Stimulated activated CD8-positive, alpha-beta memory T cell treated with anti-CD3 and anti-CD28 coated beads, Interleukin-2, amount 100 ng/mL, for 48 hours (primary cell): ENCODE results near the gene GBP4.

Experiments
- DNase-seq, 2 donors: peaks; one replicate each; pipeline ENCODE4 v3.0.0-alpha.2; 2020; ENCODE audit warnings: low read depth in 2 of 2

Gene GBP4

GRCh38 chr1:89170170-89171066, 28.3 kb downstream of the GBP4 start:
- no peak for DNase-seq

DNA sequence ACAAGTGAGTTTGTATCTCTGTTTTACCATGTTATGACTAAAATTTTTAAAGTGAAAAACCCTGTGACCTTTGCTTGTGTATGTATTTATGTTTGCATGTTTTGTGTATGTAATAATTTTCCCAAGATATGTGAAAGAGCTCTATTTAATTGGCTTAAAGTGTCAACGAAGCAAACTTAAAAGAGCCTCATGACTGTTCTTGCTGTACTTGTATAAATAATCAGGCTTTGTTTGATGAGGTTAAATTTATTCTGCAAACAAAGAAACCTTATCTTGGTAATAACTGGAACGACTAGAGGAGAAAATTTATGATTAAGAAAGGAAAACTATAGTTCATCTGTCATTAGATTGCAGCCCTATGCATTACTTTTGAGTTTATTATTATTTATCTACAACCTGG, 29.6 kb downstream of the GBP4 start:
- DNase-seq: no peak

GRCh38 chr1:89167590-89168230, 31.0 kb downstream of the GBP4 start:
- DNase-seq: no peak

GRCh38 chr1:89166705-89167104, 32.0 kb downstream of the GBP4 start:
- DNase-seq: no peak

DNA sequence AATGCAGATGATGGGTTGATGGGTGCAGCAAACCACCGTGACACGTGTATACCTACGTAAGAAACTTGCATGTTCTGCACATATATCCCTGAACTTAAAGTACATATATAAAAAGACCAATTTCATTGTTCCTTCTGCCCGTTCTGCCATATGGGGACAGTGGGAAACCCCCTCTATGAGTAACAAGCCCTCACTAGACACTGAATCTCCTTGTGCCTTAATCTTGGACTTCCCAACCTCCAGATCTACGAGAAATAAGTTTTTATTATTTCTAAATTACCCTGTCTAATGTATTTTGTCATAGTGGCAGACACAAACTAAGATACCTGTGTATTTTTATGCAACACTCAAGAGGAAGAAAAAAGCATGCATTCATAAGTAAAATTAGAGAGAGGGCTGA, 32.9 kb downstream of the GBP4 start:
- DNase-seq: no peak

DNA sequence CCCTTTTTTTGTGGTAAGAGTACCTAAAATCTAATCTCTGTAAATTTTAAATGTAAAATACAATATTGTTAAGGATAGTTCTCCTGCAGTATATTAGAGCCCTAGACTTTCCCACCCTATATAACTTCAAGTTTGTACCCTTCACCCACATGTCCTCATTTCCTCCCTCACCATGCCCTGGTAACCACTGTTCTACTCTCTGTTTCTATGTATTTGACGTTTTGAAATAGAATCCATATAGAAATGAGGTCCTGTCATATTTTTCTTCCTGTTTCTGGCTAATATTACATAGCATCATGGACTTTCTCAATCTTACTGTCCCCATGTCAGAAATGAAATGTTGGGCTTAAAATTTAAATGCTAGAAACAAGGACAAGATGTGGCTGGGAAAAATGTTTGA, 47.7 kb downstream of the GBP4 start:
- no peak for DNase-seq

DNA sequence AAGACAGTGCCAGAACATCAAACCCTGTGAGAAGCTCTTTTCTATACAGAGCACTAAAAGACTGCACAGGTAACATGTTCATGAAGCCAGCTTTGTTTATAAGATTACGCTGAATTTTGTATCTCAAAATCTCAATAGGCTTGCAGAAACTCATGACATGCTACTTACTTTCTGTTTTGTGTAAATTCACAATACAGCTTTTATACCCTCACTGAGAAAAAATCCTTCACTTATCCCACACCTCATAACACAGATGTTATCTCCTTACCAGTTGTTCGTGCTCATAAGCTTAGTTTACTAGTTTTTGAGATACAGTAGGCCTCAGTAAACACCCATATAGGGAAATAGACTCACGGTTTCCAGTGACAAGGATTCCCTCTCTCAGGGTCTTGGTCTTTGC, 48.8 kb downstream of the GBP4 start:
- DNase-seq: no peak

DNA sequence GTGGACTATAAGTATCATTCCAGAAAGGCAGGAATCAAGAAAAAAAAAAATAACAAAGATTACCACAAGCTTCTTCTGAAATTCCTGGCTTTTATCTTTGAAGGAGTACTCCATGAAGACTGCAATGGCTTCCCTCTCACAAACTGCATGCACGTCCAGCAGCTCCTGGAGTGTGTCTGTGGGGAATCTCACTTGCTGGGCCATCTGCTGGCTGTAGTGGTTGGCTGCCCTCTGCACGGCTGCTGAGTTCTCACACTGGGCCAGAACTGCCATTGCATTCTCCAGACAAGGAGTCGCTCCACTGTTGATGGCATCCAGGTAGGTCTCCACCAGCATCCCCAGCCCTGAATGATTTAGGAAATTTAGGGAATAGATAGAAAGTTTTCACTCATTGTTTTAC, 49.5 kb downstream of the GBP4 start:
- no peak for DNase-seq

- DNase-seq: no peak
Measured at GRCh38 chr1:89147678-89148658, 50.8 kb downstream of the GBP4 start.

GRCh38 chr1:89146721-89147120, 52.0 kb downstream of the GBP4 start:
- DNase-seq: no peak

GRCh38 chr1:89143484-89143883, 55.3 kb downstream of the GBP4 start:
- no peak for DNase-seq

- no peak for DNase-seq
Measured at GRCh38 chr1:89142160-89142559, 56.6 kb downstream of the GBP4 start.

DNA sequence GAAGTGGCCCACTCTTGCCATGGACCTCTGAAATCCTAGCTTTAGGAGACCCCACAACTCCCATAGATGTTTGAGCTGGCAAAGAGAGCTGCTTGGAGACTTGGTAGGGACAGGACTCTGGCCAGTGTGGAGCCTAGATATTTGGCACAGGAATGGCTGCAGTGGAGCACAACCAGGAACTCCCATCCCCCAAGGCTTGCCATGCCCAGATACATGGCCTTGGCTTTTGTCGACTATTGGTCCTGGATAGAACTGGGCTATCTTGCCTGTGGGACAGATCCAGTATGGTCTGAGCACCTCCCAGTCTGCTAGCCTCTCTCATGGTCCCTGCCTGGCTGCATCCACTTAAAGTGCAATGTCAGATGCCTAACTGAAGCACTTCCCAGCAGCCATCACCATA, 65.0 kb downstream of the GBP4 start:
- no peak for DNase-seq
